DMS153 treated with DMSO at 0.1 percent for 48 hours (cell line): ENCODE results near the gene WDR45B.

Source experiments
- DNase-seq: peaks from one replicate; lab custom pipeline; 2025; ENCODE audit not compliant: unreplicated experiment; lab: John Stamatoyannopoulos, UW

The WDR45B gene

GRCh38 chr17:82631544-82631943 lies 16.7 kb downstream of the WDR45B start:
- no peak for DNase-seq

GRCh38 chr17:82630212-82630611 lies 18.0 kb downstream of the WDR45B start:
- no peak for DNase-seq

GRCh38 chr17:82629748-82630147 lies 18.5 kb downstream of the WDR45B start:
- no peak for DNase-seq

DNA sequence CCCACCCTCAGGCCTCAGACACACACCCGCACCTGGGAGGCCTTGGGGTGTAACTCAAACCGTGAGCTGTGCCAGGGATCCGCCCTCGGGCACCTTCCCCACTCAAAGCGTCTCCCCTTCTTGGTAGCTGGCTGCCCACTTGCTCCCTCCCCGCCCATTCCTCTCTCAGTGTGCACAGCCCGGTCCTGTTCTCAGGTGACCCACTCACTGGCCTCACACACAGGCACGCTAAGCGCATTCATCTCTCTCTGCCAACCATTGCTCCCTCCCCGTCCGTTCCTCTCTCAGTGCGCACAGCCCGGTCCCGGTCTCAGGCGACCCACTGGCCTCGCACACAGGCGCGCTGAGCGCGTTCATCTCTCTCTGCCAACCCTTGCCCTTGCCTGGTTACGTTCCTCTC lies 20.8 kb downstream of the WDR45B start:
- no peak for DNase-seq

GRCh38 chr17:82623707-82624106 lies 24.5 kb downstream of the WDR45B start:
- no peak for DNase-seq

DNA sequence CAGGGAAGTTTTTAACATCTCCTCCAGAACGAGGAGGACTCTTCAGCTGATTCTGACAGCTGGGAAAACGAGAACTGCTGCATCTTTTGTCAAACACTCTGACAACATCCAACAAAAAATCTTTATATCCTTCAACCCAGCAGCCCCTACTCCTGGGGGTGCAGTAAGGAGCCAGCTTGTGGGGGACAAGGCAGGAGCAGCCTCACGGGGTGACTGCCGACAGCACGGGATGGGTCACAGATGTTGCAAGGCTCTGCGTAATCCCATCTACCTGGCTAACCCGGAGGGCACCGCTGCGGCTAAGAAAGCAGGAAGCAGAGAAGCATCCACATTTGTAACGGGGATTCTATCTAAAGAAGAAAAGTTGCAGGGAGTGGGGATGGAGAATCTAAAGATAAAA lies 28.6 kb downstream of the WDR45B start:
- DNase-seq: no peak

- DNase-seq: no peak
These were observed 29.0 kb downstream of the WDR45B start for GRCh38 chr17:82619211-82619610.

GRCh38 chr17:82616021-82616711 lies 32.1 kb downstream of the WDR45B start:
- DNase-seq: no peak

- DNase-seq: no peak
These were observed 32.9 kb downstream of the WDR45B start for GRCh38 chr17:82615084-82616020.

DNA sequence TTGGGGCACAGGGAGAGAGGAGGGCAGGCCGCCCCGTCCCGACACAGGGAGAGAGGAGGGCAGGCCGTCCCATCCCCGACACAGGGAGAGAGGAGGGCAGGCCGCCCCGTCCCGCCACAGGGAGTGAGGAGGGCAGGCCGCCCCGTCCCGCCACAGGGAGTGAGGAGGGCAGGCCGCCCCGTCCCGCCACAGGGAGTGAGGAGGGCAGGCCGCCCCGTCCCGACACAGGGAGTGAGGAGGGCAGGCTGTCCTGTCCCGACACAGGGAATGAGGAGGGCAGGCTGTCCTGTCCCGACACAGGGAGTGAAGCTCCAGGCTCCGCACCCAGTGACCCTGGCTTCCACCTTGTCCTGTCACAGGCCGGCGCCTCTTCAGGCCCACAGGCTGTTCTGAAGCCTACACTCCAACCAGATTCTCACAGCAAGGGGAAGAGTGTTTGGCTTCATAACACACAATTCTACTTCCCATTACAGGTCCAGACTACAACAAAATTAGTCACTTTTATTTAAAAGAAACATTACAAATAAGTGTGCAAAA lies 34.1 kb downstream of the WDR45B start:
- no peak for DNase-seq

GRCh38 chr17:82613283-82614094 lies 34.8 kb downstream of the WDR45B start:
- no peak for DNase-seq

- DNase-seq: no peak
These were observed 36.8 kb downstream of the WDR45B start for GRCh38 chr17:82611140-82612058.

DNA sequence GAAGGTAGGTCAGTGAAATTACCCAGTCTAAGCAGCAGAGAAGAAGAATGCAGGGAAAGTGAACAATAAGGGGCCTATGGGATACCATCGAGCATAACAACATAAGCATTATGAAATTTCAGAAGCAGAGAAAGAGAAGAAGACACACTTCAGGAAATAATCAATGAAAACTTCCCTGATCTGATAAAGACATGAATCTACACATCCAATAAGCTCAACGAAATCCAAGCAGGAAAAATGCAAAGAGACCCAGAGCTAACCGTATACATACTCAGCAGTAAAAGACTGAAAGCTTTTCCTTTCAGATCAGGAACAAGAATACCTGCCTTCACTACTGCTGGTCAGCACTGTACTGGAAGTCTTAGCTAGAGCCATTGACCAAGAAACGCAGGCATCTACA lies 38.6 kb downstream of the WDR45B start:
- DNase-seq: no peak

DNA sequence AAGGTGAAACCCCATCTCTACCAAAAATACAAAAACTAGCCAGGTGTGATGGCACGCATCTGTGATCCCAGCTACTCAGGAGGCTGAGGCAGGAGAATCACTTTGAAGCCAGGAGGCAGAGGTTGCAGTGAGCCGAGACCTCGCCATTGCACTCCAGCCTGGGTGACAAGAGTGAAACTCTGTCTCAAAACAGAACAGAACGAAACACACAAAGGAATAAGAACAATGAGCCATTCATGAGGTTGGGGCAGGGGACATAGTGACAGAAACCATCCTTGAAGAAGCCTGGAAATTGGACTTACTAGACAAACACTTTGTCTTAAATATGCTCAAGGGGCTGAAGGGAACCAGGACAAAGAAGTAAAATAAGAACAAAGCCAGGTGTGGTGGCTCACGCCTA lies 39.4 kb downstream of the WDR45B start:
- no peak for DNase-seq

DNA sequence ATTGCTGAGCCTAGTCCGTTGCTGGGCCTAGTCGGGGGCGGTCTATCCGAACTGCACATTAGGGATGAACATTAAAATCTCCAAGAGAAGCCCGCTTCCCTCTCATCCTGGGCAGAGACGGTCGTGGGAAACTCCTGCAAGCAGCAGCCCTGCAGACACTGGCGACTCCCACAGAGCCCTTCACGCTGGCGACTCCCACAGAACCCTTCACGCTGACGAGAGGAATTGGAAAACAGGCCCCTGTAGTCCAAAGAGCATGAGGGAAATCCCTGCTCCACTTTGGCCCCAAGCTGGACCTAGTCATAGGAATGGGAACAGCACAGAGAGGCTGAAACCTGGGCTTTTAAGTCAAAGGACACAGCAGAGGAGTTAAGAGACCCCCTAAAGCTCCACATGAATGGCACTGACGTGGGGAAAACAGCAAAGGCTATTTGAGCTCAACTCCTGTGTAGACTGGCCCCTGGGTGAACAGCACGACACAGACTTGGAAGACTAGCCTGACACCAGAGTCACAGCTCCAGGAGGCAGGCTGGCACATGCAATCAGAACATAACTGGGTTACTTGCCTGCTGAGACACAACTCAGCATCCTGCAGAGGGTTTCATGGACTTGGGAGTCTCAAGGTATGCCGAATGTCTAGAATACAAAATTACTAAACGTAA lies 42.2 kb downstream of the WDR45B start:
- no peak for DNase-seq

- no peak for DNase-seq
These were observed 43.7 kb downstream of the WDR45B start for GRCh38 chr17:82604532-82604931.

DNA sequence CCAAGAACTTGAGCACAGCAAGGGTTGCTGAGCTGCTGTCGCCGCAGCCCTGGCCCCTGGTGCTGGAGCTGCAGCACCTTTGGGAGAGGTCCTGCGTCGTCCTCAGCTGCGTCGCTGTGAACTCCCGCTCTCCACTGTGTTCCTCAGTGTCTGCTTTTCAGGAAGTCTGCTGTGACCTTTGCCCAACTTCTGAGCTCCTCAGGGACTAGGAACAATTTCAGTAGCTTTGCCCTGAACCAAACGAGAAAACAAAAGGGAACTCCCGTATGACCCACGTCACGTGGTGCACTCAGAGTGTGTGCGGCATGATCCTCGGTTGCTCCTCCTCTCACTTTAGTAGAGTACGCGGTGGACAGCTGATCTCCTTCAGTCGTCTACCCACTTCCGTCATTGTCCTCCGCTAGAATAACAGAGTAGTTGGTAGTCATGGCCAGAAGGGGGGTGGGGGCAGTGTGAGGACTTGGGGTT lies 44.2 kb downstream of the WDR45B start:
- no peak for DNase-seq

GRCh38 chr17:82602986-82603710 lies 45.1 kb downstream of the WDR45B start:
- no peak for DNase-seq

DNA sequence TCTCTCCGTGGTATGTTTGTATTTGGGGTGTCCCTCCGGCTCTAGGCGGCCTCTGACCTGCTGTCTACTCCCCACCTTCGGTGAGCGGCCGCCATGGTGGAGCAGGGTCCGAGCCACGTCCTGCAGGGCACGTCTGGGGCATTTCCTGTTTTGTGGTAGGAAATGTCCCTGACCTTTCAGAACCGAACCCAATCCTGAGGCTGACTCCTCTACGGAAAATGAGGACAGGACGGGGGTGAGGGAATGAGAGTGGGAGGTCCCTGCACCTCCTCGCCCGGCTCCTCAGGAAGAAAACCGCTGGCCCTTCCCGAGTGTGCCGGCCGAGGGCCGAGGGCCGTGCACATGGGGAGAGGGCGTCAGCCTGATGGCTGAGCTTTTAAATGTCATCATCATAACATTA lies 45.8 kb downstream of the WDR45B start:
- DNase-seq: no peak
